Stimulated activated CD4-positive, alpha-beta T cell treated with anti-CD3 and anti-CD28 coated beads, Interleukin-4, amount 100 ng/mL, for 4 hours (primary cell): ENCODE measurements around the gene CD40LG.

Source experiments
- DNase-seq, 2 experiments: peaks; one replicate each; pipeline ENCODE4 v3.0.0-alpha.2; 2020

The CD40LG gene

GRCh38 chrX:136652822-136653723 lies 5.1 kb downstream of the CD40LG start:
- peak in 1 of 2 experiments; percentile 41 for DNase-seq

- DNase-seq = no peak
Observed at GRCh38 chrX:136656361-136656964, 8.5 kb downstream of the CD40LG start.

- DNase-seq = peak in 1 of 2 experiments; percentile 45
Observed at GRCh38 chrX:136658151-136658550, 10.2 kb downstream of the CD40LG start.

- no peak for DNase-seq
Observed at GRCh38 chrX:136659174-136659573, 11.2 kb downstream of the CD40LG start.

- DNase-seq = no peak
Observed at GRCh38 chrX:136660896-136661295, 12.9 kb downstream of the CD40LG start.

- DNase-seq = no peak
Observed at GRCh38 chrX:136662104-136662503, 14.1 kb downstream of the CD40LG start.

- DNase-seq = no peak
Observed at GRCh38 chrX:136662976-136663375, 15.0 kb downstream of the CD40LG start.

GRCh38 chrX:136665258-136665900 lies 17.4 kb downstream of the CD40LG start:
- DNase-seq = no peak

GRCh38 chrX:136666088-136666487 lies 18.1 kb downstream of the CD40LG start:
- DNase-seq = no peak

- DNase-seq = no peak
Observed at GRCh38 chrX:136667446-136668168, 19.6 kb downstream of the CD40LG start.

- no peak for DNase-seq
Observed at GRCh38 chrX:136671006-136671610, 23.1 kb downstream of the CD40LG start.

GRCh38 chrX:136674270-136674985 lies 26.5 kb downstream of the CD40LG start:
- no peak for DNase-seq

GRCh38 chrX:136679531-136679930 lies 31.6 kb downstream of the CD40LG start:
- DNase-seq = no peak

- no peak for DNase-seq
Observed at GRCh38 chrX:136684120-136684519, 36.2 kb downstream of the CD40LG start.

- peak in 1 of 2 experiments; percentile 47 for DNase-seq
Observed at GRCh38 chrX:136687457-136687856, 39.5 kb downstream of the CD40LG start.

- no peak for DNase-seq
Observed at GRCh38 chrX:136689436-136689835, 41.5 kb downstream of the CD40LG start.

- no peak for DNase-seq
Observed at GRCh38 chrX:136691028-136691809, 43.3 kb downstream of the CD40LG start.

GRCh38 chrX:136692271-136692670 lies 44.3 kb downstream of the CD40LG start:
- no peak for DNase-seq

GRCh38 chrX:136694431-136695087 lies 46.6 kb downstream of the CD40LG start:
- peak in 1 of 2 experiments; percentile 15 for DNase-seq

GRCh38 chrX:136697156-136697555 lies 49.2 kb downstream of the CD40LG start:
- no peak for DNase-seq
